ENCODE results near the gene FOXK2. TPM values are rescaled to one million over a fixed set of nuclear protein-coding genes. Genes with fewer than 3 reads are reported as not detected.

FOXK2 gene
- total and polyA plus RNA-seq, 2 experiments from 2014 or later = 5.6 to 43.0 TPM

DNA sequence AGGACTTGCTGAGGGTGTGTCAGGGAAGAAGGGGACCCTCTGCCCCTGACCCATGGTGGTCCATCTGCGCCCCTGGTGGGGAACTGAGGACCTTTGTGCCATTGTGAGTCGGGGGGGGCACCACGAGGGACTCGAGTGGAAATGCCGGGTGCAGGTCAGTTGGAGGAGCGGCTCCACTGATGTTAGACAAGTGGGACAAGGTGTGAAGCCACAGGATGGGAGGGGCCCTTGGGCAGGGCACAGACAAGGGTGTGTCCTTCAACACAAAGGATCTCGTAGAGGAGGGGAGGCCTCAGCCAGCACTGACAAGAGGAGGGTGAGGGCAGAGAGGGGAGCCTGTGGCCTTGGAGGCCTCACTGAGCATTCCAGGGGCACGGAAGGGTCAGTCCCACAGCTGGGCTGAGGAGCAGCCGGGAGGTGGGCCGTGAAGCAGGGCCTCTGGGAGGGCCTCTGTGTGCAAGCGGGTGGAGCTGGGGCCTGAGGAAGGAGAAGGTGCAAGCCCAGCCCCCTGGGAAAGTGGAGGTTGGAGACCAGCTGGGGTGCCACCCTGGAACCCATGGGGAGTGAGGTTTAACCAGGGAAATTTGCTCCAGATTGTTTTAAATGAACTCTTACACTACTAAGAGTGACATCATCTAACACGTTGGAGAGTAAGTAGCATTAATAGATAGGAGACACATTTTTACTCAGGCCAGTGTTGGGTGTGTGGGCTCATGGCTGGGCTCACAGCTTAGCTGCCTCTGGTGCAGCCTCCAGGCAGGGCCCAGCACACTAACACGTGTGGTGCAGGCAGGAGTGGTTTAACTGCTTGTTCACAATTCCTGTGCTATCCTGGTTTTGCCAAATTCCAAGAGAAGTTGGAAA, 33.1 kb upstream of the FOXK2 start:
- 80 to 87% methylated on average over 12 to 13 of the region's 13 CpGs for WGBS, 2 experiments (ENCODE audit: low coverage in 1 of 2, low lambda C conversion rate in 2 of 2, missing lambda C conversion rate in 2 of 2)
- no peaks in the 10 kb centered on the region for H4K20me1 ChIP-seq (ENCODE audit: insufficient read depth)
- no peaks in the 10 kb centered on the region for H3K9me3 ChIP-seq (ENCODE audit: low read depth)
- no peak for DNase-seq
- no peak overlapping the region for H2AFZ ChIP-seq
- H3K79me2 ChIP-seq (ENCODE audit: insufficient read depth) = no peaks in the 10 kb centered on the region
- H3K27ac ChIP-seq = no peak overlapping the region
- H3K27me3 ChIP-seq (replicated peaks; ENCODE audit: insufficient read depth) = no peaks in the 10 kb centered on the region
- H3K36me3 ChIP-seq (ENCODE audit: low read depth) = peaks cover 6% of the 10 kb centered on the region; the same call in 1 of the 2 replicates
- in situ Hi-C loops (cut with MboI) = no loop called here
- H3K4me3 ChIP-seq = no peak overlapping the region
- no peak overlapping the region for H3K9ac ChIP-seq
- H3F3A ChIP-seq (ENCODE audit: insufficient read depth) = peaks cover 9% of the 10 kb centered on the region; the same call in 1 of the 2 replicates
- no peak overlapping the region for H3K4me2 ChIP-seq (ENCODE audit: unreplicated experiment)
- TF ChIP-seq EZH2phosphoT487 (IDR thresholded peaks at IDR 0.05; ENCODE audit: insufficient read depth, low read depth) (no peak), EZH2 (IDR thresholded peaks at IDR 0.05; ENCODE audit: insufficient read depth, poor library complexity, severe bottlenecking) (no peak)
- H3K4me1 ChIP-seq (ENCODE audit: insufficient read depth) = peaks cover 12% of the 10 kb centered on the region
- H3K9me2 ChIP-seq (ENCODE audit: insufficient read depth) = no peaks in the 10 kb centered on the region

DNA sequence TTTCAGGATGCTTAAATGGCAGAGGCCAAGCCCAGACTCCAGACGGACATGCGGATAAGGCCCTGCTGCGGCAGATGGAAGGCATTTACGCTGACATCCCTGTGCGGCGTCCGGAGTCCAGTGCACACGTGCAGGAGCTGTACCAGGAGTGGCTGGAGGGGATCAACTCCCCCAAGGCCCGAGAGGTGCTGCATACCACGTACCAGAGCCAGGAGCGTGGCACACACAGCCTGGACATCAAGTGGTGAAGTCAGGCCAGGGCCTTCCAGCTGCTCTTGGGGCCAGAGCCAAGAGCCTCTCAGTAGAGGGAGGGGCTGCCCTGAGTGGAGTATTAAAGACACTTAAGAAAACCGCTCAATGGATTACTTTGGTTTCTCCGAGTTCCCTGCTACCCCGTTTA, 31.6 kb upstream of the FOXK2 start:
- Histone ChIP-seq H3K27me3 (replicated peaks; ENCODE audit: insufficient read depth) (no peaks in the 10 kb centered on the region), H3K9me3 (ENCODE audit: low read depth) (no peaks in the 10 kb centered on the region), H3F3A (ENCODE audit: insufficient read depth) (peaks cover 13% of the 10 kb centered on the region), H3K4me2 (ENCODE audit: unreplicated experiment) (no peak overlapping the region), H2AFZ (no peak overlapping the region), H3K27ac (no peak overlapping the region), H3K4me3 (no peak overlapping the region), H4K20me1 (ENCODE audit: insufficient read depth) (no peaks in the 10 kb centered on the region), H3K9ac (no peak overlapping the region), H3K4me1 (ENCODE audit: insufficient read depth) (peaks cover 18% of the 10 kb centered on the region), H3K36me3 (ENCODE audit: low read depth) (peaks cover 6% of the 10 kb centered on the region; the same call in 1 of the 2 replicates), H3K79me2 (ENCODE audit: insufficient read depth) (no peaks in the 10 kb centered on the region), H3K9me2 (ENCODE audit: insufficient read depth) (no peaks in the 10 kb centered on the region)
- TF ChIP-seq EZH2 (IDR thresholded peaks at IDR 0.05; ENCODE audit: insufficient read depth, poor library complexity, severe bottlenecking) (no peak), EZH2phosphoT487 (IDR thresholded peaks at IDR 0.05; ENCODE audit: insufficient read depth, low read depth) (no peak)
- DNase-seq = no peak
- in situ Hi-C loops (cut with MboI) = no loop called here
- 68 to 71% methylated on average over 14 of the region's 14 CpGs for WGBS, 2 experiments (ENCODE audit: low coverage in 1 of 2, low lambda C conversion rate in 2 of 2, missing lambda C conversion rate in 2 of 2)

DNA sequence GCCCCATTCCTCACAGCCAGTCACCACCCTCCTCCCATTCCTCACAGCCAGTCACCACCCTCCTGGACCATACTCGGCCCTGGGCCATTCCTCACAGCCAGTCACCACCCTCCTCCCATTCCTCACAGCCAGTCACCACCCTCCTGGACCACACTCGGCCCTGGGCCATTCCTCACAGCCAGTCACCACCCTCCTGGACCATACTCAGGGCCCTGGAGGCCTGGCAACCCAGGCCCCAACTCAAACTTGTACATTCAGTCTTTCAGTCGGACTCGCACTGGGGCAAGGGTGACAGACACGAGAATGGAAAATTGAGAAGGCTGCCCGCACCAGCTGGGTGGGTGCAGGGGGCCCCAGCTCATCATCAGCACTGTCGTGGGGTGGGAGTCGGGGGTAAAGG, 30.4 kb upstream of the FOXK2 start:
- H3K27me3 ChIP-seq (replicated peaks; ENCODE audit: insufficient read depth) = no peaks in the 10 kb centered on the region
- peaks cover 25% of the 10 kb centered on the region for H3K4me1 ChIP-seq (ENCODE audit: insufficient read depth)
- H2AFZ ChIP-seq = no peak overlapping the region
- peaks cover 6% of the 10 kb centered on the region; the same call in 1 of the 2 replicates for H3K36me3 ChIP-seq (ENCODE audit: low read depth)
- no peak overlapping the region for H3K4me2 ChIP-seq (ENCODE audit: unreplicated experiment)
- WGBS, 2 experiments (ENCODE audit: low coverage in 1 of 2, low lambda C conversion rate in 2 of 2, missing lambda C conversion rate in 2 of 2) = 11 to 20% methylated on average over 8 of the region's 8 CpGs
- in situ Hi-C loops (cut with MboI) = no loop called here
- H3K9me3 ChIP-seq (ENCODE audit: low read depth) = no peaks in the 10 kb centered on the region
- peak overlapping the region; percentile 69 for H3K27ac ChIP-seq
- no peaks in the 10 kb centered on the region for H3K79me2 ChIP-seq (ENCODE audit: insufficient read depth)
- TF ChIP-seq EZH2phosphoT487 (IDR thresholded peaks at IDR 0.05; ENCODE audit: insufficient read depth, low read depth) (no peak), EZH2 (IDR thresholded peaks at IDR 0.05; ENCODE audit: insufficient read depth, poor library complexity, severe bottlenecking) (no peak)
- H3F3A ChIP-seq (ENCODE audit: insufficient read depth) = peaks cover 25% of the 10 kb centered on the region
- no peaks in the 10 kb centered on the region for H4K20me1 ChIP-seq (ENCODE audit: insufficient read depth)
- no peaks in the 10 kb centered on the region for H3K9me2 ChIP-seq (ENCODE audit: insufficient read depth)
- H3K9ac ChIP-seq = peak overlapping the region; percentile 69
- DNase-seq = peak; percentile 91
- no peak overlapping the region for H3K4me3 ChIP-seq

DNA sequence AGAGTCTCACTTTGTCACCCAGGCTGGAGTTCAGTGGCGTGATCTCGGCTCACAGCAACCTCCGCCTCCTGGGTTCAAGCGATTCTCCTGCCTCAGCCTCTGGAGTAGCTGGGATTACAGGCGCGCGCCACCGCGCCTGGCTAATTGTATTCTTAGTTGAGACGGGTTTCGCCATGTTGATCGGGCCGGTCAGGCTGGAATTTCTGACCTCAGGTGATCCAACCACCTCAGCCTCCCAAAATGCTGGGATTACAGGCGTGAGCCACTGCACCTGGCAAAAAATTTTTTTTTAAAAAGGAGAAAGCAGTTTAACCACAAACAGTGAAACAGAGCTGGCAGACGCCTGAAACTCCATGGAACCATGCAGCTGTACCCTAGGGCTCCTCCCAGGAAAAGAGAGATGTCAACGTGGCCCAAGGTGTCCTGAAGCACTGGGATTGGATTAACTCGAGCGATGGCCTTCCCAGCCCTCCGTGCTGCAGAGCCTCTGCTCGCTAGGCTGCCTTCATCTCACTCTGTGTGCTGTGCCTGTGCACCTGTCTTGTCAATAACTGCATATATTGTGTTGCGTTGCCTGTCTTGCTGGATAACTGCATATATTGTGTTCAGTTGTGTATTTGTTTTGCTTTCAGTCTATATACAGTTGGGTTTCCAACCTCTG, 29.6 kb upstream of the FOXK2 start:
- Histone ChIP-seq H3K27ac (no peak overlapping the region), H3F3A (ENCODE audit: insufficient read depth) (peaks cover 28% of the 10 kb centered on the region), H3K4me2 (ENCODE audit: unreplicated experiment) (no peak overlapping the region), H3K27me3 (replicated peaks; ENCODE audit: insufficient read depth) (no peaks in the 10 kb centered on the region), H3K9ac (no peak overlapping the region), H3K79me2 (ENCODE audit: insufficient read depth) (no peaks in the 10 kb centered on the region), H3K4me1 (ENCODE audit: insufficient read depth) (peaks cover 25% of the 10 kb centered on the region), H3K9me2 (ENCODE audit: insufficient read depth) (no peaks in the 10 kb centered on the region), H3K4me3 (no peak overlapping the region), H4K20me1 (ENCODE audit: insufficient read depth) (no peaks in the 10 kb centered on the region), H3K9me3 (ENCODE audit: low read depth) (no peaks in the 10 kb centered on the region), H2AFZ (no peak overlapping the region), H3K36me3 (ENCODE audit: low read depth) (peaks cover under 1% of the 10 kb centered on the region; the same call in 1 of the 2 replicates)
- in situ Hi-C loops (cut with MboI) = no loop called here
- 95% methylated on average over 20 to 21 of the region's 21 CpGs for WGBS, 2 experiments (ENCODE audit: low coverage in 1 of 2, low lambda C conversion rate in 2 of 2, missing lambda C conversion rate in 2 of 2)
- TF ChIP-seq EZH2 (IDR thresholded peaks at IDR 0.05; ENCODE audit: insufficient read depth, poor library complexity, severe bottlenecking) (no peak), EZH2phosphoT487 (IDR thresholded peaks at IDR 0.05; ENCODE audit: insufficient read depth, low read depth) (no peak)
- DNase-seq = no peak

All from GM23248 (cell line).